SK-N-SH treated with all-trans-retinoic acid at 6 μM for 48 hours (cell line): ENCODE measurements around the gene SLC6A3.

Source experiments
- CSDC2 ChIP-seq: fragments of 250-450 bp; sonication (Bioruptor Pico); IDR thresholded peaks from 2 replicates; pipeline ENCODE4 v1.5.0; 2020; ENCODE audit warnings: mild to moderate bottlenecking, moderate library complexity
- CSRNP3 ChIP-seq: fragments of 250-450 bp; sonication (Bioruptor Pico); IDR thresholded peaks from 2 replicates; pipeline ENCODE4 v1.5.1; 2021; ENCODE audit warnings: mild to moderate bottlenecking, moderate library complexity
- RARB ChIP-seq: fragments of 250-450 bp; sonication (Bioruptor Pico); IDR thresholded peaks from 2 replicates; pipeline ENCODE4 v1.8.0; 2021; ENCODE audit warnings: mild to moderate bottlenecking, moderate library complexity
- SNAI2 ChIP-seq: fragments of 250-450 bp; sonication (Bioruptor Pico); IDR thresholded peaks from 2 replicates; pipeline ENCODE4 v1.5.0; 2020; ENCODE audit warnings: mild to moderate bottlenecking, moderate library complexity
- TSHZ2 ChIP-seq: fragments of 250-450 bp; sonication (Bioruptor Pico); IDR thresholded peaks from 2 replicates; pipeline ENCODE4 v1.5.0; 2020; ENCODE audit warnings: mild to moderate bottlenecking, moderate library complexity
- ZFP3 ChIP-seq: fragments of 250-450 bp; sonication (Bioruptor Pico); IDR thresholded peaks from 2 replicates; pipeline ENCODE4 v1.5.0; 2020; ENCODE audit warnings: mild to moderate bottlenecking, moderate library complexity
- ZNF565 ChIP-seq: fragments of 450-650 bp; formaldehyde crosslinking; conservative IDR thresholded peaks from 2 replicates; pipeline ENCODE4 v1.5.0; 2020; ENCODE audit warnings: low read depth, mild to moderate bottlenecking, moderate library complexity
- TF ChIP-seq, protein P1 (sequence below): fragments of 250-450 bp; sonication (Bioruptor Pico); IDR thresholded peaks from 2 replicates; pipeline ENCODE4 v1.8.0; 2020; ENCODE audit warnings: mild to moderate bottlenecking, moderate library complexity, borderline replicate concordance

GRCh38 chr5:1380910-1381309, 64.3 kb downstream of the SLC6A3 start:
- TF ChIP-seq, protein P1, sequence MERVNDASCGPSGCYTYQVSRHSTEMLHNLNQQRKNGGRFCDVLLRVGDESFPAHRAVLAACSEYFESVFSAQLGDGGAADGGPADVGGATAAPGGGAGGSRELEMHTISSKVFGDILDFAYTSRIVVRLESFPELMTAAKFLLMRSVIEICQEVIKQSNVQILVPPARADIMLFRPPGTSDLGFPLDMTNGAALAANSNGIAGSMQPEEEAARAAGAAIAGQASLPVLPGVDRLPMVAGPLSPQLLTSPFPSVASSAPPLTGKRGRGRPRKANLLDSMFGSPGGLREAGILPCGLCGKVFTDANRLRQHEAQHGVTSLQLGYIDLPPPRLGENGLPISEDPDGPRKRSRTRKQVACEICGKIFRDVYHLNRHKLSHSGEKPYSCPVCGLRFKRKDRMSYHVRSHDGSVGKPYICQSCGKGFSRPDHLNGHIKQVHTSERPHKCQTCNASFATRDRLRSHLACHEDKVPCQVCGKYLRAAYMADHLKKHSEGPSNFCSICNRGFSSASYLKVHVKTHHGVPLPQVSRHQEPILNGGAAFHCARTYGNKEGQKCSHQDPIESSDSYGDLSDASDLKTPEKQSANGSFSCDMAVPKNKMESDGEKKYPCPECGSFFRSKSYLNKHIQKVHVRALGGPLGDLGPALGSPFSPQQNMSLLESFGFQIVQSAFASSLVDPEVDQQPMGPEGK (CRISPR knock-in tag): no peak
- TF ChIP-seq ZFP3 (CRISPR knock-in tag): no peak
- no peak for TF ChIP-seq TSHZ2
- no peak for TF ChIP-seq CSDC2 (CRISPR knock-in tag)
- no peak for TF ChIP-seq RARB
- no peak for TF ChIP-seq SNAI2
- no peak for TF ChIP-seq ZNF565 (CRISPR knock-in tag)
- TF ChIP-seq CSRNP3 (CRISPR knock-in tag): no peak
